HG03060 (cell line): ENCODE results near the gene BCAS1.

Experiments
- ATAC-seq: cut with Tn5 transposase; IDR thresholded peaks from one replicate; pipeline ENCODE4 v1.9.1; 2021; ENCODE audit warnings: low read depth, moderate number of reproducible peaks; ENCODE audit not compliant: unreplicated experiment

BCAS1 gene

DNA sequence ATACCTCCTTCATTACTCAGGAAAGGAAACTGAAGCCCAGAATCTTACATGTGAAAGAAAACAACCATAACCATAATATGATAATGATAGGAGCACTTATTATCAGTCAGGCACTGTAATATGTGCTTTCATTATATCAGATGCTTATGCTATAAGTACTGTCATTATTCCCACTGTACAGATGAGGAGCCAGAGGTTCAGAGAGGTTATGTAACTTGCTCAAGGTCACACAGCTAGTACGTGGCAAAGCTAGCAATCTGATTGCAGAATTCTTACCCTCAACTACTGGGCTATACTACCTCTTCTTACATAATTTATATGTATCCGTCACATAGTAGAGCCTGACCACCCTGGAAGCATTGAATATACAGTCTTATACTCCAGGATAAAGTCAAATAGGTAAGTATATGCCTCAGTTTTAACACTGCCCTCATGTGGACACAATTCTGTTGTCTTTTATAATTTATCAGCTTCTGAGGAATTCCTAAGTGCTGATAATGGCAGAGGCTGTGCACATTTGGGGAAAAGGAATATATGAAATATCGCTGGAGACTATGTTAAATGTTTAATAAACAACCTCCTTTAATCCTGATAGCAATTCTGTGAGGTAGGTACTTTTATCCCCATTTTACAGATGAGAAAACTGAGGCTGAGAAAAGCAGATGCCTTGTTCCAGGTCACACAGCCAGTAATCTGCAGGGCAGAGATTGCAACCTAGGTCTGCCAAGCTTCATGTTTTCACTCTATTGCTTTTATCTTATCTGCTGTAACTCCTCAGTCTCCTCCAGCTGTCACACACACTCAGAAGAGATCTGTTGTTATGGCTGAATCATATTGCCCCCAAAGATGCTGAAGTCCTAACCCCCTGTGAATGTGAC is 13.4 kb downstream of the BCAS1 start:
- ATAC-seq, result no peak

DNA sequence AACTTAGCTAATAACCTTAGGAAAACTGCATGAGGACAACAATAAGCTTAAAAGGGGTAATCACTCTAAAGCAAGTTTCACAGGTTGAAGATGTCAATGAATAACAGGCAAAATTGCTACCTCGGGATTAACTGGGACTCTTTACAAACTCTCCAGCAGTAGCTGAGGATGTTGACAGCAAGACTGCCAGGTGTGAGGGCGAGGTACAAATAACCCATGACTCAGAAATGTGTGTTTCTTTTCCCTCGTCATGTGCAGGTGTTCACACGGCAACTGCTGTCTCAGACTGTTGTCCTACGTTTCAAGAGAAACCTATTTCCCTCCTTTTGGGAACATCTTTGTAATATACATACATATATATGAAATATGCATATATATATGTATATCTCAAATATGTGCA is 15.9 kb downstream of the BCAS1 start:
- ATAC-seq, result no peak

DNA sequence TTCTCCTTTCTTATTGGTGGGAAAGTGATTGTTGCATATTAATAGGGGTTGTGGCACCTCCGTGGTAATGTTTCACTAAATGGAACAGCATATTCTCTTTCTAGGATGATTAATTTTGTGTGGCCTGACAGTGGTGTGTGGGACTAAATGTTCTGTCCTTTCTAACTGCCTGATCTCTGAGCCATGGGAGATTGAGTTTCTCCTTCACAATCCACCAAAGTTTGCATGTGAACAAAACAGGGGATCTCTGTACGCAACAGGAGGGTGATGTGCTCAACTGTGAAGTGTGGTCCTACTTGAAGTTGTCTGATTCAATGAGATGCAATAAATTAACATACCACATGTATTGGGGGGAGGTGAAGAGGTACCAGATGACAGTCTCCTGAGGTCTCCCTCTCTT is 19.3 kb downstream of the BCAS1 start:
- no peak for ATAC-seq

DNA sequence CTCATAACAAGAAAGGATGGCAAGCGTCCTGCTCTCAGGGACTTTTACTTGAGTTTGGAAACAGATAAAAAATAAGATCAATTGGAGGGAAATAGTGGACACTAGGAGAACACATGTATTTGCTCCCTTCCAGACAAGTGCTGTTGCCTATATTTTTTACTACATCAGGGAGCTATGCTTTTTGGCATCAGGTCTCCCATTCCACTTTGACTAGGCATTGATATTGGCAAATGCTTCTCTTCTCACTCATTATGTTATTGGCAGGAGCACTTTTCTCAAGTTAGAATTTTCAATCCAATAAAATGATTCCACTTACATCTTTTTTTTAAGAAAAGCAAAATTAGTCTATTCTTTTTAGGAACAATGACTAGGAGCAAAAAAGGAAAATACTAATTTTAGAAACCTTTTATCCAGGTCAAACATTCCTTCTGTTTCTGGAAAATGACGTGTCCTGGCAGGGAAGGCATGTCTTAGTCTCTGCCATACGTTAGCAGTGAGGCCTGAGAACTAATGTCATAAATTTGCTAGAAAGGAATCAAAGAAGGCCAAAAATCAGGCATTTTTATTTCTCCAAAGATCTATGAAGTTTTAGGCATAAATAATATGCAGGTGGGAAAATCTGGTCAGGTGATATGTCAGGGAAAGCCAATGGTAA is 21.4 kb downstream of the BCAS1 start:
- ATAC-seq, result no peak

DNA sequence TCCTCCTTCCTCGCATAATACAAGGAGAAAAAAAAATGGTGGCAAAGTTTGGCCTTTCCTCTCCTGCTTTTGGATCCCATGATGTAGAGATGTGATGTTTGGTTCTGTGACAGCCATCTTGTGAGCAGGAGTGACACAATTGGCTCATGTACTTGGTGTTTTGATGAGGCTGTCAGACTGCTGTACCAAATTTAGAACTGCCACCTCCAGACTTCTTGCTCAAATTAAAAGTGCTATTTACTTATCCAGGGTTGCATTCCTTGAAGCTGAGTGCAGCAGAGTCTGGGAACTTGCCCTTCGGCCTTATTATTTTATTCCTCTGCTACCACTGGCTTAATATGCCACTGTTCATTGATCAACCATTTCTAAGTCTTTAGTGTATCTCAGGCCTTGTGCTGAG is 21.9 kb downstream of the BCAS1 start:
- no peak for ATAC-seq

DNA sequence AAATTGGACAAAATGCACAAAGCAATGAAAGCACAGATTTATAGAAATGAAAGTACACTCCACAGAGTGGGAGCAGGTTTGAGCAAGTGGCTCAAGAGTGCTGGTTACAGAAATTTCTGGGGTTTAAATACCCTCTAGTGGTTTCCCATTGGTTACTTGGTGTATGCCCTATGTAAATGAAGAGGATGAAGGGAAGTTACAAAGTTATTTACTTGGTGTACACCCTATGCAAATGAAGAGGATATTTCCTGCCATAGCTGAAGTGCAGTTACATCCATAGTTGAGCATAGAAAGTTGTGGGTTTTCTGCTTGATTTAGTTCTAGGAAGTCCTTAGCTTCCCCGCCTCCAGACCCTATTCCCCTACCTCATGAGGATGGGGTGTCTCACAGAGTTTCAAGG is 22.7 kb downstream of the BCAS1 start:
- ATAC-seq, result no peak

GRCh38 chr20:54047048-54047447 is 23.3 kb downstream of the BCAS1 start:
- no peak for ATAC-seq

GRCh38 chr20:54044156-54044555 is 26.2 kb downstream of the BCAS1 start:
- ATAC-seq, result no peak

DNA sequence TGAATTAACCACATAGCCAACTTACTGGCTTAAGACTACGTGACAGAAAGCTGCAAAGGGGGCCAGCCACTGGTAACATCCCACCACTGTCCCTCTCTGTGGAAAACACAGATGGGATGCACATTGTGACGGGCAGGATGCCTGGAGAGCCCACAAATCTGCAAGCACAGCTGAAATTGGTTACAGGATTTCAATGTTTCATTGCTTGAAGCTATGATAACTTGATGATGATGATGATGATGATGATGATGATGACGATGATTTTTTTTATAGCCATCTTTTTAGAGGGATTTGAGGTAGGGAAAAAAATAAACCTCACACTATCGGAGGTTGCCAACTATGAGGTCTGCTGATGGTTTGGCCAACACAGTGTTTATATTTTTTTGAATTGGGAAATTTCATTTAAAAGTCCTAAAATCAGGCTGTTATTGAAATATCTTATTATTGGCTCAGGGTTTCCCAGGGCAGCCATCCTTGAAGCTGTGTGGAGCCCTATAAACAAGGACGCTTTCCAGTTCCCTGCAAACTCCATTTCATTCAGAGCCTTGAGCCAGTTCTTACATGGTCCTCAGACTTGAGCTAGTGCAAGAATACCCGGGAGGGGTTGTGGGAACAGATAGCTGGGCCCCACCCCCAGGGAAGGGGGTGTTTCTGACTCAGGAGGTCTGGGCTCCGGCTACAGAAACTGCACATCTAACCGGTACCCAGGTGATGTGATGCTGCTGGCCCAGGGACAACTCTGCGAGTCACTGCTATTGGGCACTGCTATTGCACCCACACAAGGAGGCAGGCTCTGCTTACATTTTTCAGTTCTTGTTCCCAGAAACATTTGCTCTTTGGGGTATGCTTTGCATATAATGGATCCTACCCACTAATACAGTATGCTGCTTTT is 27.1 kb downstream of the BCAS1 start:
- ATAC-seq, result no peak

DNA sequence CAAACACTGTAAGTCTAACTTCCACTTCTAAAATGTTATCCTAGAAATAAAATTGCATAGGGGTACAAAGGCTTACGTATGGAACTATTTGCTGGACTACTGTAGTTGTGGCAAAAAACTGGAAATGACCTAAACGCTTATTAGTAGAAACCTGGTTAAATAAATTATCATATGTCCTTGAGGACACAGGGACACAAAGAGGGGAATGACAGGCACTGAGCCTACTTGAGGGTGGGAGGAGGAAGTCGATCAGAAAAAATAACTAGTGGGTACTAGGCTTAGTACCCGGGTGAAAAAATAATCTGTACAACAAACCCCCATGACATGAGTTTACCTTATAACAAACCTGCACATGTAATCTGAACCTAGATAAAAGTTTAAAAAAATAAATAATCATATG is 28.4 kb downstream of the BCAS1 start:
- no peak for ATAC-seq

GRCh38 chr20:54041336-54041735 is 29.1 kb downstream of the BCAS1 start:
- no peak for ATAC-seq

DNA sequence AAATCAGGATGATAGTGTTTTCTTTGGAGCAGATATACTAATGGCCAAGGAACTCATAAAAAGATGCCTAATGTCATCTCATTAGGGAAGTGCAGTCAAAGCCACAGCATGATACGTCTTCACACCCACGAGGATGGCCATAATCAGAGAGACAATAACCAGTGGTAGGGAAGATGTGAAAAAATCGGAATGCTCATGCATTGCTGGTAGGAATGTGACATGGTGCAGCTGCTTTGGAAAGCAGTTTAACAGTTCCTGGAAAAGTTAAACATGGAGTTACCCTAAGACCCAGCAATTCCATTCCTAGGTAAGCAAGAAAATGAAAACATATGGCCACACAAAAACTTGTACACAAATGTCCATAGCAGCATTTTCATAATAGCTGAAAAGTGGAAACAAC is 29.9 kb downstream of the BCAS1 start:
- ATAC-seq, result no peak

DNA sequence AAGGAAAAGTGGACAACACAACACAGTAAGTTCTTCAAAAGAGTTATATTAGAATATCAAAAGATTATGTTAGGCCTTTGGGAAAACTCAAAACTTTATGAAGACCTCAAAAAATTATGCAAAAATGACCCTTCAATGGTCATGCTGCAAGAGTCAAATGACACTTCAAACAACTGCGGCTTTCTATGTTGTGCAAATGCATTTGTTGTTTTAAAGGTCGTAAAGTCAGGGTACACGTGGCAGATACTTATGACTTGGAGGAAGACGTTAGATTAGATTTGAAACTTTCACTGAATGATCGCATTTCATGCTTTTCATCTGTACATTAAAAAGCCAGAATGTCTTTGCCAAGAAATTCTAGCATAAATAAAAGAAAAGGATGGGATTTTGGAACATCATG is 31.4 kb downstream of the BCAS1 start:
- no peak for ATAC-seq

DNA sequence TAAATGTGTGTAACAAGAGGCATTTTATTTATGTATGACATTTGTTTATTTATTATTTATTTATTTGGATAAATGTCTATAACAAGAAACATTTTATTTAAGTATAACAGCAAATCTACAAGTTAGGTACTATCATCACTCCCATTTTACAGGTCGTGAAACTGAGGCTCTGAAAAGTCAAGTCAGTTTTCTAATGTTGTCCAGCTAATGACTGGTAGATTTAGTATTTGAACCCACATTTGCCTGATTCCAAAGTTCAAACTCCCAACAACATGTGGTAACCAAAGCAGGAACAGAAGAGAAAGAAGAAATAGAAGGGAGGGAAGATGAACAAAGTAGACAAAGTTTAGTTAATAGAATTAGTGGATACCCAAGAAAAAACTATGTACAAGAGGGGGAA is 32.9 kb downstream of the BCAS1 start:
- ATAC-seq, result no peak

- ATAC-seq, result no peak
Observed at GRCh38 chr20:54029643-54030042, 40.8 kb downstream of the BCAS1 start.

GRCh38 chr20:54029176-54029575 is 41.2 kb downstream of the BCAS1 start:
- no peak for ATAC-seq

- no peak for ATAC-seq
Observed at GRCh38 chr20:54028276-54029011, 42.0 kb downstream of the BCAS1 start.

DNA sequence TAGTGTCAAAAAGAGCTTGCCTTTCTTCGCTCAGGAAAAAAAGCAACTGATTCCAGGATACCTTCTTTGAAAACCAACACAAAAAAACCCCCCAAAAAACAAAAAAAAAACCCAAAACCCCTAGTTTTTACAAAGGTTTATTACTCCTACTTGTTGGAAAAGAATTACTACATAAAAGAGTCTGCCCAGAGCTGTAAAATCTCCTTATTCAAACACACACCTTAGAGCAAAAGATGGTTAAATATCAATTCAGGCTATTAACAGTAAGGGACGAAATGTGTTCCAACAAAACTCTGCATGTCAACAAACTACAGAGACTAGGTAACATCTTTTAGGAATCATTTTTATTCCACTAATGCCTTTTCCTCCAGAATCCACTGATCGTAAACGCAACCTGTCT is 42.7 kb downstream of the BCAS1 start:
- no peak for ATAC-seq

DNA sequence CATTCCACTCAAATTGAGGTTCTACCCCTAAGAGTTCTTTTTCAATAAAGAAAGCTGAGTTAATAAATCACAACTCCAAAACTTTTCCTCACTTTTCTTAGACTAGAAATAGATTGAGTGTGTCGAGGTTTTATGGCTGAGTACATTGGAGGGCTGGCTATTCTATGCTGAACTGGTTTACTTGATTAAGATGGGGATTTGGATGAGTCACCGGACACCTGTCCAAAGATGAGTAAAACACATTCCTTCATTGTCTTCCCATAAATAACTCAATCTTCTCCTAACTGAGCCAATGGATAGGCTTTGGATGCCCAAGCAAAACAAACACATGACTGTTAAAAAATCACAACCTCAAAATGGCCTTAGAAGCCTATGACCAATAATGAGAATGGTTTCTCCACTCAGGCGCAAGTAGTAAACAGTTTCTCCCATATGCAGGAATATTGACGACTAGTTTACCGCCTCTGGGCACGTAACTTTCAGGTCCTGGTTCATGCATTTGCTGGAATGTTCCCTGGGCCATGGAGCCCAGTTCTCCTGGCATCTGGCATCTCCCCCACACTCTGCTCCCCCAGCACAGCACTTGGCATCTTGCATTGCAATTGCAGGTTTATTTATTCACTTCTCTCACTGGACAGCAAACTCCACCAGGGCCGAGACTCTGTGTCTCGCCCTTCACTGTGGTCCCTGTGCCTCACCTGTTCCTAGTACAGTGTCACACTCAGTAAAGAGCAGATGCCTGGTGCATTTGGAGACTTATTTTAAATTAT is 43.9 kb downstream of the BCAS1 start:
- ATAC-seq, result no peak
